HEK293T (cell line): ENCODE data around the gene IQSEC1.

Source experiments
- CTCF ChIA-PET: fragments of 350-600 bp; formaldehyde crosslinking; extraction: SDS; loops from one replicate; lab custom pipeline; 2021; ENCODE audit warnings: antibody characterized with exemption, inconsistent platforms; lab: Yijun Ruan, JAX
- POLR2A ChIA-PET: fragments of 350-600 bp; formaldehyde crosslinking; extraction: SDS; loops from one replicate; lab custom pipeline; 2020; ENCODE audit warnings: antibody characterized with exemption, inconsistent platforms; lab: Yijun Ruan, JAX
- DNase-seq: peaks from one replicate; pipeline ENCODE4 v3.0.0; 2012; ENCODE audit warnings: mixed read lengths; ENCODE audit errors: extremely low spot score
- ARNT ChIP-seq: fragments of 450-650 bp; IDR thresholded peaks from 2 replicates; pipeline ENCODE4 v1.6.1; 2017; ENCODE audit warnings: mild to moderate bottlenecking
- BHLHE40 ChIP-seq: fragments of 450-650 bp; IDR thresholded peaks from 2 replicates; pipeline ENCODE4 v1.6.1; 2016; ENCODE audit warnings: mild to moderate bottlenecking, moderate library complexity, borderline replicate concordance
- CTBP1 ChIP-seq: fragments of 450-650 bp; IDR thresholded peaks from 2 replicates; pipeline ENCODE4 v1.6.1; 2016; ENCODE audit warnings: borderline replicate concordance
- ELF4 ChIP-seq: fragments of 450-650 bp; IDR thresholded peaks from 2 replicates; pipeline ENCODE4 v1.6.1; 2017; ENCODE audit warnings: antibody characterized with exemption
- FOXA1 ChIP-seq: fragments of 450-650 bp; IDR thresholded peaks from 2 replicates; pipeline ENCODE4 v1.6.1; 2016; ENCODE audit warnings: mild to moderate bottlenecking
- FOXK2 ChIP-seq: fragments of 450-650 bp; IDR thresholded peaks from 2 replicates; pipeline ENCODE4 v1.6.1; 2016; ENCODE audit warnings: mild to moderate bottlenecking
- FOXM1 ChIP-seq: fragments of 450-650 bp; IDR thresholded peaks from 2 replicates; pipeline ENCODE4 v1.6.1; 2017; ENCODE audit warnings: mild to moderate bottlenecking, borderline replicate concordance
- HDGF ChIP-seq: fragments of 450-650 bp; IDR thresholded peaks from 2 replicates; pipeline ENCODE4 v1.6.1; 2017; ENCODE audit warnings: antibody characterized with exemption, borderline replicate concordance
- L3MBTL2 ChIP-seq: fragments of 450-650 bp; conservative IDR thresholded peaks from 2 replicates; pipeline ENCODE4 v1.6.1; 2016; ENCODE audit warnings: mild to moderate bottlenecking
- LEF1 ChIP-seq: fragments of 450-650 bp; IDR thresholded peaks from 2 replicates; pipeline ENCODE4 v1.6.1; 2017; ENCODE audit warnings: mild to moderate bottlenecking, borderline replicate concordance
- NFRKB ChIP-seq: fragments of 450-650 bp; IDR thresholded peaks from 2 replicates; pipeline ENCODE4 v1.6.1; 2016; ENCODE audit warnings: mild to moderate bottlenecking, moderate library complexity
- SP1 ChIP-seq: fragments of 450-650 bp; IDR thresholded peaks from 2 replicates; pipeline ENCODE4 v1.6.1; 2017
- SUZ12 ChIP-seq: fragments of 450-650 bp; IDR thresholded peaks from 2 replicates; pipeline ENCODE4 v1.6.1; 2016; ENCODE audit warnings: mild to moderate bottlenecking
- TARDBP ChIP-seq: fragments of 450-650 bp; IDR thresholded peaks from 2 replicates; pipeline ENCODE4 v1.6.1; 2016
- ZNF384 ChIP-seq: fragments of 450-650 bp; IDR thresholded peaks from 2 replicates; pipeline ENCODE4 v1.6.1; 2016
- TF ChIP-seq, protein P1 (sequence below): fragments of 450-650 bp; IDR thresholded peaks from 2 replicates; pipeline ENCODE4 v1.6.1; 2016

IQSEC1 gene

DNA sequence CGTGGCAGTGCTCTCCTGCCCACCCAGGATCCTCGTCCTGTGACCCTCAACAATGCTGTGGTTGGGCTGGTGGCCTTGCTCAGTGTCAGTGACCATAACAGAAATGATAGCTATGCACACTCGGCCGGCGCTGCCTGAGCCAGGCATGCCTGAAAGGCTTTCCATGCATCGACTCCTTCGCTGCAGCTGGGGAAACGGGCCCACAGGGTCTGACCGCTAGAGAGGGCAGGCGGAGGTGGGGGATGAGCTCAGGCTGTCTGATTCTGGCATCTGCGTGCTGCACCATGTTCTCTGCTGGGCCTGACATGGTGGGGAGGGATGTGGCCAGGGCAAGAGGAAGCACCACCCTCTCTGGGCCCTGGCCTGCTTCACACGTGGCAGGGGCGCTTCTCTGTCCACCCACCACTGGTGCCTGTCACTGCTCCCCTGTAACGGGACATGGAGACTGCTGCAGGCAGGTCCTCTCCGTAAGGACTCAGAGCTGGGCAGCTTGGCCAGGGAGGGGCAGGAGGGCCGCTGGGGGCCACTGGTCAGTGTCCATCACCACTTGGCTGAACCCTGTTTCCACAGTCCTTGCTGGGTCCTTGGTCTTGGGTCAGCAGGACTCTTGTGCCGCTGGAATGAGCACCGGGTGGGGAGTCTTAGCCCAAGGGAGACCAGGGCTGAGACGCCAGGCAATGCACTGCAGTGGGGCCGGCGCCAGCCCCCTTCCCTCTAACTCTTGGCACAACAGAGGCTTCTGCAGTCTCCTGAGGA, 167.7 kb downstream of the IQSEC1 start:
- TF ChIP-seq BHLHE40 (no peak), ARNT (no peak), ELF4 (no peak)
- CTCF ChIA-PET: no interaction called here
- DNase-seq: no peak
- POLR2A ChIA-PET: no interaction called here

DNA sequence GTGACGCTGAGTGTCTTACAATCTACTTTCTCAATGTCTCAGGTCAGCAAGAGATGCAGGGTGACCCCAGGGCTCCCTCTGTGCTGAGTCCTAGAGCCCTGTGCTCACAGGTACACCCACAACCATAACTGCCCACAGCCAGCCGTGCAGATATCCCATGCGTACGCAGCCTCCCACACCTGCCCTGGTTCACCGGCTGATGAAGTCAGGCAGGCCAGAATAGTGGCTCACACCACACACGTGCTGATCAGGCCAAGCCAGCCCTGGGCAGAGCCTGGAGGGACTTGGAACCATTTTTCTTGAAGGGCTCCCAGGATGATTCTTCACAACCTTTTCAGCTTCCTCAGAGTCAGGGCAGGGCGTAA, 168.3 kb downstream of the IQSEC1 start:
- ChIA-PET POLR2A (no interaction called here), CTCF (no interaction called here)
- DNase-seq: no peak

DNA sequence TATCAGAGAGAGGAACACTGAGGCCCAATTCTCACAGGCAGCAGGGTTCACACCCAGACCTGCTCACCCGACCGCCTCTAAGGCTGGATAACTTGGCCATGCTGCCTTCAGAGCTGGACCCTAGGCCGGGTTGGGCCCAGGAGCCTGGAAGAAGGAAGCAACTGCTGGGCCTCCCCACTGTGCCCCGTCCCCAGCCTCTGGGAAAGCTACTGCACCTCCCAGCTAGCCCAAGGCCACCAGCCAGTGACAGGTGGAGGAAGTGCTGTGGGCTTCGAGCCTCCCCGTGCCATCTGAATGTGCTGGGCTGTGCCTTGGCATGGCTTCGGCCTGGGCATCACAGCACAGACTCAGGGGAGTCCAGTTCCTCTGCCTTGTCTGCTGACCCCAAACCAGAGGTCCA, 169.3 kb downstream of the IQSEC1 start:
- TF ChIP-seq ELF4 (no peak), ZNF384 (no peak), L3MBTL2 (no peak), ARNT (no peak), LEF1 (no peak), FOXK2 (no peak), BHLHE40 (no peak), TARDBP (no peak), FOXM1 (no peak), NFRKB (no peak), SUZ12 (no peak), CTBP1 (no peak), HDGF (no peak)
- DNase-seq: no peak
- ChIA-PET CTCF (no interaction called here), POLR2A (no interaction called here)

More for the DNA sequence above, 168.3 kb downstream of the IQSEC1 start:
- TF ChIP-seq FOXK2 (no peak), BHLHE40 (no peak), ZNF384 (no peak), LEF1 (no peak), FOXA1 (no peak), SP1 (no peak), ELF4 (no peak), CTBP1 (no peak), FOXM1 (no peak), ARNT (no peak), TARDBP (no peak), L3MBTL2 (no peak), NFRKB (no peak), HDGF (no peak), SUZ12 (no peak)
- TF ChIP-seq, protein P1, sequence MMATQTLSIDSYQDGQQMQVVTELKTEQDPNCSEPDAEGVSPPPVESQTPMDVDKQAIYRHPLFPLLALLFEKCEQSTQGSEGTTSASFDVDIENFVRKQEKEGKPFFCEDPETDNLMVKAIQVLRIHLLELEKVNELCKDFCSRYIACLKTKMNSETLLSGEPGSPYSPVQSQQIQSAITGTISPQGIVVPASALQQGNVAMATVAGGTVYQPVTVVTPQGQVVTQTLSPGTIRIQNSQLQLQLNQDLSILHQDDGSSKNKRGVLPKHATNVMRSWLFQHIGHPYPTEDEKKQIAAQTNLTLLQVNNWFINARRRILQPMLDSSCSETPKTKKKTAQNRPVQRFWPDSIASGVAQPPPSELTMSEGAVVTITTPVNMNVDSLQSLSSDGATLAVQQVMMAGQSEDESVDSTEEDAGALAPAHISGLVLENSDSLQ: no peak

DNA sequence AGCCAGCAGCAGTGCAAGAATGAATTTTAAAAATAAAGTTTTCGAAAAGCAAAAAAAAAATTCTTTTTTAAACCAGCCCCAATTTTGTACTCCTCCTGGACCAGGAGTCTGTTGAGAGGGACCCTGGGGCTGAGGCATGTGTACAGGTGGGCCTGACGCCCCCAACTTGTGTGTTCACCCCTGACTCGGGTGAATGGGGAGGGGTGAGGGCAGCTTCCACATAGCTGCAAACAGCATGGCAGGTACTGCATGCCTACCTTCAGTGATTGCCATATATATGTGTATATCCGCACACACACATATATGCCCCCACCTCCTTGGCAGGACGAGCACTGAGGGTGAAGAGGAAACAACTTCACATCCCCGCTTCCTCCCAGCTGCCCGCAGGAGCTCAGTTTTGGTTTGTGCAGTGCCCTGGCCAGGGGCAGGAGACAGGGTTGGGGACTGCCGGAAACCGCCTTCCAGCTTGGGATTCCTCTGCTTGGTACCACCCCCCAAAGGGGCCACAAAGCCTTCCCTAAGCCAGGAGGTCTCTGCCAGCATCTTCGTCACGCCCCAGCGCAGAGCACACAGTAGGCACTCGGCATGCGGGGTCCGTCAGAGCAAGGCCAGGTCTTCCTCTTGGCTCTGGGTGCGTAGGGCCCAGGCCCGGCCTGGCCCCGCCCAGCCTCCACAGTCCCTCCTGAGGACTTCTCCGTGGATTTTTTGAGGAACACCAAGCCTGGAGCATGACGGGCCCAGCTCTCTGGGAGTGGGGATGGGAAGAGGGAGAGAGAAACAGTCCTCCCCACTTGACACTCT, 170.0 kb downstream of the IQSEC1 start:
- TF ChIP-seq FOXK2 (no peak), FOXA1 (no peak), CTBP1 (no peak), NFRKB (no peak), L3MBTL2 (no peak), ARNT (no peak), ZNF384 (no peak), FOXM1 (no peak), BHLHE40 (no peak), ELF4 (no peak), HDGF (no peak)
- TF ChIP-seq, protein P1: no peak
- POLR2A ChIA-PET: no interaction called here

DNA sequence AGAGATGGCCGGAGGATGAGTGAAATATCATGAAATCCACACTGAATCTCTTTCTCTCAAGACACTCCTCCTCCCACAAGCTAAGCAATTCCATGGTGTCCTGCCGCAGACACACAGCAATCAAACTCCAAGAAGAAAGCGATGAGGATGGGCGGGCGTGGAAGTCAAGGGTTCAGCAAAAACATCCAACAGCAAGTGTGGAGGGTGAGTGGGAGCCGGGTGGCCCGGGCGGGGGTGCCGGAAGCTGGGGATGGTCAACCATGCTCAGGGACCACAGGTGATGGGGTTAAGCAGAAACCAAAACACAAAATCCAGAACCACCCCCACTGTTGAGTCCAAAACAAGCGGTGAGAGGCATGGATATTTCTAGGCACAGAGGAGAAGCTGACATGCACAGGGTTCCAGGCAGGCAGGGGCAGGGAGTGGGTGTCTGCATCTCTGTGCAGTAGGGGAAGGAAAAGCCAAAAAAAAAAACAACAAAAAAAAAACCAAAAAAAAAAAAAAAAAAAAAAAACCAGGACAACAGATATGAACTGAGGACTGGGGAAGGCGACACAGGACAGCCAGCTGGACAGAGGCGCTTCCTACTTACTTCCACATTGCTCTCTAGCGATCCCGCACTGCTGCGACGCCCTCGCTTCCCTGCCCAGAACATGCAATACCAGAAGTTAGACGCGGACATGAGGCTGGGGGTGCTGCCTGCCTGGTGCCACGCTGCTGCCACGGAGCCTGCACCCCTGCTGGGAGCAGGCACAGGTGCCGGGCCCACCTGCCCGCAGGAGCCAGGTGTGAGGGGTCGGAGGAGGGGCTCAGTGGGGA, 170.8 kb downstream of the IQSEC1 start:
- TF ChIP-seq, protein P1: no peak
- TF ChIP-seq CTBP1 (no peak), TARDBP (no peak), NFRKB (no peak), HDGF (no peak), FOXM1 (no peak), ARNT (no peak), LEF1 (no peak), L3MBTL2 (no peak), SP1 (no peak)
- DNase-seq: no peak
- ChIA-PET POLR2A (no interaction called here), CTCF (no interaction called here)

More for the DNA sequence above, 170.0 kb downstream of the IQSEC1 start:
- CTCF ChIA-PET: no interaction called here
- DNase-seq: no peak

DNA sequence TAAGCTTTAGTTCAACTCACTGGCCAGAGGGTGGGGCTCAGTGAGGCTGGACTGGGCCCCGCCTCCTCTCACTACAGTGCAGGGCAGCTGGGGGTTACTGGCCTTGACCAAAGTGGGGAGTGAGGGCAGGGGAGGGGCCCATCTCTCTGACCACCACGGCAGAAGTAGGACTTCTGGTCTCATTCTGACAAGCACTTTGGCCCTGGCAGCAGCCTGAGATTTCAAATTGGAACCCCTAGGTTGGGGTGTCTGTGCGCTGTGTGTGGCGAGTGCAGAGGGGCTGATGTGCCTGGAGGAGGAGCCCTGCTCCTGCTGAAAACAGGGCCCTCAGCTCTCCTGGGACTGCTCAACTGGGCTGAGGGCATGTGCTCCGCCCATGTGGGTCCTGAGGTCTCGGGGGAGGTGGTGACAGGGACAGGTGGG, 171.6 kb downstream of the IQSEC1 start:
- TF ChIP-seq FOXA1 (no peak), SUZ12 (no peak), BHLHE40 (no peak), ELF4 (no peak), TARDBP (no peak), L3MBTL2 (no peak), LEF1 (no peak), CTBP1 (no peak), FOXK2 (no peak), ZNF384 (no peak)
- TF ChIP-seq, protein P1: no peak
- CTCF ChIA-PET: no interaction called here
- POLR2A ChIA-PET: no interaction called here
- no peak for DNase-seq
